IPS DF 6.9 (cell line): ENCODE results near the gene MACC1.
"Not testable (repeated sequence)": the region's sequence is repeated elsewhere in the genome, so short reads cannot be mapped to it uniquely, and the experiment has no call there.

Experiments
- DNase-seq: peaks from one replicate; pipeline ENCODE4 v3.0.0-alpha.2; 2013; ENCODE audit warnings: low read depth, low spot score
- H3K27ac ChIP-seq: one replicate; pipeline ENCODE4 v1.5.1; 2013; ENCODE audit warnings: low read length, control low read depth
- H3K27me3 ChIP-seq: 2 replicates; pipeline ENCODE4 v1.6.1; 2013; ENCODE audit warnings: mild to moderate bottlenecking, low read length; ENCODE audit not compliant: control insufficient read depth, insufficient read depth
- H3K36me3 ChIP-seq: 2 replicates; pipeline ENCODE4 v1.6.1; 2013; ENCODE audit warnings: low read length; ENCODE audit not compliant: control insufficient read depth, insufficient read depth
- H3K4me1 ChIP-seq: 2 replicates; pipeline ENCODE4 v1.6.1; 2013; ENCODE audit warnings: low read length; ENCODE audit not compliant: control insufficient read depth, insufficient read depth
- H3K4me3 ChIP-seq: 2 replicates; pipeline ENCODE4 v1.5.1; 2013; ENCODE audit warnings: mild to moderate bottlenecking, low read length
- H3K9me3 ChIP-seq: 2 replicates; pipeline ENCODE4 v1.6.1; 2013; ENCODE audit warnings: low read length, inconsistent platforms; ENCODE audit not compliant: control insufficient read depth, insufficient read depth
- WGBS: extraction: QIAGEN DNeasy Blood & Tissue Kit; methylation state at CpG from one replicate; pipeline ENCODE4 v1.1.7; 2013; ENCODE audit warnings: mixed read lengths, missing lambda C conversion rate; ENCODE audit not compliant: insufficient read length, insufficient coverage; 5-methylcytosine and 5-hydroxymethylcytosine counted together

The MACC1 gene

DNA sequence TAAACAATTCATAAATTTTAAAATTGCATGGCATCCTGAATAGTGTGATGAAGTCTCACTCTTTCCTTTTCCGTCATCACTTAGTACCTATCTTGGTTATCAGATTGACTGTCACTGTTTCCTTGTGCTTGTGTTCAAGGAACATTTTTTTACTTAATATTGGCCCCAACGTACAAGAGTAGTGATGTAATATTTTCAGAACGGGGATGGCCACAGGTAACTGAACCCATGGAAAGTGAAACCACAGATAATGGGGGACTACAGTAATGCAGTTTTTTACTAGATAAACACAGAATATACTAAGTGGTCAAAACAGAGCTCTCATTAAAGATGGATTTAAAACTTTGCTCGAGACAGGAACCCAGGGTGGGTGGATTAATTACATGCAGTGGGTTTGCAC is 85.4 kb downstream of the MACC1 start:
- no peaks in the 10 kb centered on the region; the same call in 1 of the 2 replicates for H3K4me1 ChIP-seq

DNA sequence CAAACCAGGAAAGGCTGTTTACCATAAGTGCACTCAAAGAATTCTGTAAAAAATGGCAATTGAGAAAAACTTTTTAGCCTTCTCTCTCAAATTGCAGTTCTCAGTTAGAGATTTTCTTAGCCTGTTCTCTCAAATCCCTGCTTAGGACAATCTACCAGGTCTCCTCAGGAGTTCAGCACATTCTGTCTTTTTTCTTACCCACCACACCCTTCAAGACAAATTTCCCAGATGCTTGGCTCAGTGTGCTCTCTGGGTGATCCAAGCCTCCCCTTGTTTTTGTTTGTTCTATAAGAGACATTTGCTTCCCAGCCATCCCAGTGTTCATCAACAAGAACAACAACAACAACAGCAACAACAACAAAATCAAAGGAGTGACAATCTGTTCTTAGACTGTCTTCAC is 87.3 kb downstream of the MACC1 start:
- H3K27ac ChIP-seq, result no peak overlapping the region
- H3K9me3 ChIP-seq, result no peaks in the 10 kb centered on the region
- no peaks in the 10 kb centered on the region; the same call in 1 of the 2 replicates for H3K27me3 ChIP-seq
- no peak overlapping the region for H3K4me3 ChIP-seq
- H3K36me3 ChIP-seq, result no peaks in the 10 kb centered on the region
- DNase-seq, result no peak
- no peaks in the 10 kb centered on the region; the same call in 1 of the 2 replicates for H3K4me1 ChIP-seq

More for the DNA sequence above, 85.4 kb downstream of the MACC1 start:
- Histone ChIP-seq H3K36me3 (no peaks in the 10 kb centered on the region), H3K9me3 (no peaks in the 10 kb centered on the region), H3K27me3 (no peaks in the 10 kb centered on the region; the same call in 1 of the 2 replicates), H3K27ac (no peak overlapping the region), H3K4me3 (no peak overlapping the region)
- WGBS, result no CpG with 5 or more reads among the region's 4 CpGs
- no peak for DNase-seq

GRCh38 chr7:20128001-20128400 is 89.2 kb downstream of the MACC1 start:
- no peaks in the 10 kb centered on the region; the same call in 1 of the 2 replicates for H3K27me3 ChIP-seq
- no peaks in the 10 kb centered on the region for H3K9me3 ChIP-seq
- H3K36me3 ChIP-seq, result no peaks in the 10 kb centered on the region
- H3K4me1 ChIP-seq, result no peaks in the 10 kb centered on the region; the same call in 1 of the 2 replicates
- WGBS, result no CpG with 5 or more reads among the region's 2 CpGs
- H3K4me3 ChIP-seq, result no peak overlapping the region
- H3K27ac ChIP-seq, result no peak overlapping the region
- no peak for DNase-seq

GRCh38 chr7:20126060-20126459 is 91.1 kb downstream of the MACC1 start:
- WGBS, result no CpG with 5 or more reads among the region's 4 CpGs
- not testable (repeated sequence) for H3K27ac ChIP-seq

GRCh38 chr7:20124087-20124486 is 93.1 kb downstream of the MACC1 start:
- peak overlapping the region; percentile 45; the same call in 1 of the 2 replicates for H3K4me3 ChIP-seq
- not testable (repeated sequence) for H3K27me3 ChIP-seq, H3K36me3 ChIP-seq, H3K4me1 ChIP-seq, H3K27ac ChIP-seq, DNase-seq, H3K9me3 ChIP-seq
- no CpG with 5 or more reads among the region's 6 CpGs for WGBS

More at GRCh38 chr7:20126060-20126459, 91.1 kb downstream of the MACC1 start:
- H3K4me1 ChIP-seq, H3K36me3 ChIP-seq, H3K9me3 ChIP-seq, H3K27me3 ChIP-seq, DNase-seq, H3K4me3 ChIP-seq: not testable (repeated sequence)

- no CpG with 5 or more reads among the region's 16 CpGs for WGBS
- not testable (repeated sequence) for H3K4me1 ChIP-seq, H3K36me3 ChIP-seq, H3K9me3 ChIP-seq, H3K27ac ChIP-seq, H3K27me3 ChIP-seq, DNase-seq
- peak overlapping the region; percentile 45; the same call in 1 of the 2 replicates for H3K4me3 ChIP-seq
These were observed 94.4 kb downstream of the MACC1 start for GRCh38 chr7:20122653-20123316.

- DNase-seq, result no peak
- Histone ChIP-seq H3K36me3 (peaks cover 2% of the 10 kb centered on the region; the same call in 1 of the 2 replicates), H3K27me3 (no peaks in the 10 kb centered on the region), H3K4me1 (no peaks in the 10 kb centered on the region), H3K9me3 (no peaks in the 10 kb centered on the region), H3K4me3 (peak overlapping the region; percentile 58; the same call in 1 of the 2 replicates), H3K27ac (peak overlapping the region; percentile 60)
- no CpG with 5 or more reads among the region's 6 CpGs for whole genome bisulfite sequencing
These were observed 95.1 kb downstream of the MACC1 start for GRCh38 chr7:20122073-20122472.

DNA sequence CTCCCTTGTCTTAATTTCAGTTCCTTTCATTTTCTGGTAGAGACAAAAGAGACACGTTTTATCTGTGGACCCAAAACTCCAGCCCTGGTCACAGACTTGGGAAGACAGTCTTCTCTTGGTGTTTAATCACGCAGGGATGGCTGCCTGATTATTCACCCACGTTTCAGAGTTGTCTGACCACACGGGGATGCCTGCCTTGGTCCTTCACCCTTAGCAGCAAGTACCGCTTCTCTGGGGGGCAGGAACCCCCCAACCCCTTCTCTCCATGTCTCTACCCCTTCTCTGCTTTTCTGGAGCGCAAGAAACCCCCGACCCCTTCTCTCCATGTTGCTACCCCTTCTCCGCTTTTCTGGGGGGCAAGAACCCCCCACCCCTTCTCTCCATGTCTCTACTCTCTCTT is 95.8 kb downstream of the MACC1 start:
- no peak for DNase-seq
- Histone ChIP-seq H3K4me1 (no peaks in the 10 kb centered on the region), H3K27me3 (no peaks in the 10 kb centered on the region), H3K4me3 (peak overlapping the region; percentile 58; the same call in 1 of the 2 replicates), H3K27ac (peak overlapping the region; percentile 52), H3K36me3 (peaks cover 2% of the 10 kb centered on the region; the same call in 1 of the 2 replicates), H3K9me3 (no peaks in the 10 kb centered on the region)
- WGBS, result no CpG with 5 or more reads among the region's 8 CpGs

DNA sequence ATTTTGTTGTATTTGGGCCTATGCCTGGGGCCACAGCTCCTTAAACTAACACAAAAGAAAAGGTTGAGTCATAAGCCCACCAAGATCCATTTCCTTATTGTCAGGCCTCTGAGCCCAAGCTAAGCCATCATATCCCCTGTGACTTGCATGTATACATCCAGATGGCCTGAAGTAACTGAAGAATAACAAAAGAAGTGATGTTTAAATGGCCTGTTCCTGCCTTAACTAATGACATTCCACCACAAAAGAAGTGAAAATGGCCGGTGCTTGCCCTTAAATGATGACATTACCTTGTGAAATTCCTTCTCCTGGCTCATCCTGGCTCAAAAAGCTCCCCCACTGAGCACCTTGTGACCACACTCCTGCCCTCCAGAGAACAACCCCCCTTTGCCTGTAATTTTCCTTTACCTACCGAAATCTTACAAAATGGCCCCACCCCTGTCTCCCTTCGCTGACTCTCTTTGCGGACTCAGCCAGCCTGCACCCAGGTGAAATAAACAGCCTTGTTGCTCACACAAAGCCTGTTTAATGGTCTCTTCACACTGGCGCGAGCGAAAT is 96.5 kb downstream of the MACC1 start:
- not testable (repeated sequence) for H3K9me3 ChIP-seq, H3K27me3 ChIP-seq, H3K36me3 ChIP-seq, H3K4me1 ChIP-seq
- no CpG with 5 or more reads among the region's 7 CpGs for WGBS
- peak; percentile 55 for DNase-seq
- H3K27ac ChIP-seq, result peak overlapping the region; percentile 52
- H3K4me3 ChIP-seq, result peak overlapping the region; percentile 58; the same call in 1 of the 2 replicates

- H3K4me3 ChIP-seq, result no peak overlapping the region
- no peaks in the 10 kb centered on the region for H3K27me3 ChIP-seq
- no peak for DNase-seq
- peaks cover 2% of the 10 kb centered on the region; the same call in 1 of the 2 replicates for H3K36me3 ChIP-seq
- H3K9me3 ChIP-seq, result no peaks in the 10 kb centered on the region
- H3K27ac ChIP-seq, result no peak overlapping the region
- WGBS, result no CpG with 5 or more reads among the region's 3 CpGs
- no peaks in the 10 kb centered on the region for H3K4me1 ChIP-seq
These were observed 100.3 kb downstream of the MACC1 start for GRCh38 chr7:20116869-20117268.
